ENCODE measurements around the gene ADISSP.
A peak's percentile ranks its signal among the peaks of the same experiment; 100 is the strongest.

Gene ADISSP

DNA sequence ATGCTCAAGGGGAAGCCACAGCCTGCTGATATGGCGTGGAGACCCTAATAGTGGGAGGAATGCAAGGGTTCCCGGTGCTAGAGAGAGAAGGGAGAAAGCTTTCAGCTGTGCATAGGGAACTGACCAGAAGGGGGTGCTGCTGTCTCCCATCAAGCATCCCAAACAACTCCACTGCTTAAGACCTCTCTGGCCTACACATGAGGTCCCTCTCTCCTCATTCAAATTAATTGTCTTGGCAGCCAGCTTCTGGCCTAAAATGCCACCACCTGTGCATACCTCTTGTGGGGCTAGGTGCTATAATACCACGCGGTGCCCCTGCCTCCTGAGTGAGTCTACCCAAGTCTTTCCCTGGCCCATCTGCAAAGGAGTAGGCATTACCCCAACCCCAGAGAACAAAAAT lies 14.5 kb downstream of the ADISSP start:
- H3K9ac ChIP-seq (ENCODE audit: low read length), result no peak overlapping the region
- H3K36me3 ChIP-seq (ENCODE audit: control insufficient read depth, insufficient read depth, low read length), result peaks cover 25% of the 10 kb centered on the region
- H3K27me3 ChIP-seq (ENCODE audit: control insufficient read depth, insufficient read depth, low read length), result peaks cover 48% of the 10 kb centered on the region
- H3K27ac ChIP-seq (ENCODE audit: low read depth, low read length), result no peak overlapping the region
- peaks cover 16% of the 10 kb centered on the region for H3K4me1 ChIP-seq (ENCODE audit: control insufficient read depth, insufficient read depth, low read length)
- H3K9me3 ChIP-seq (ENCODE audit: control insufficient read depth, insufficient read depth, low read depth, low read length), result no peaks in the 10 kb centered on the region
- no peak overlapping the region for H3K4me3 ChIP-seq (ENCODE audit: low read depth, low read length)

DNA sequence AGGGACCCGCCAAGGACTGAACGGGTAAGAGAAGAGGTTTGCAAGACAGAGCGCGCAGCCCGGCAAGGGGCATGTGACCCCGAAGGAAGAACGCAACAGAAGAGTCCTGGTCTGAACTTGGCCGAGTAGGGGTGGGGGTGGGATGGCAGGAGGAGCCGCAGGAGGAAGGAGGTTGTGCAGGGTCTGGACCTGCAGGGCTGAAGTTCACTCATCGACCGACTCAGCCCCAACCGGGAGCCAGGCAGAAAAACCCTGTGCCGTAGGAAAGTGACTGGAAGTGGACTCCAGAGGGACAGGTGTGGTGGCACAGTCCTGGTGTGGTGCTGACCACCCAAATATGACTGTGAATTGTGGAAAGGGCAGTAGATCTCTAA lies 15.2 kb downstream of the ADISSP start:
- H3K27me3 ChIP-seq (ENCODE audit: control insufficient read depth, insufficient read depth, low read length), result peaks cover 55% of the 10 kb centered on the region
- peak overlapping the region; percentile 67 for H3K4me3 ChIP-seq (ENCODE audit: low read depth, low read length)
- H3K36me3 ChIP-seq (ENCODE audit: control insufficient read depth, insufficient read depth, low read length), result peaks cover 19% of the 10 kb centered on the region
- no peak overlapping the region for H3K27ac ChIP-seq (ENCODE audit: low read depth, low read length)
- H3K9ac ChIP-seq (ENCODE audit: low read length), result no peak overlapping the region
- no peaks in the 10 kb centered on the region for H3K9me3 ChIP-seq (ENCODE audit: control insufficient read depth, insufficient read depth, low read depth, low read length)
- H3K4me1 ChIP-seq (ENCODE audit: control insufficient read depth, insufficient read depth, low read length), result peaks cover 16% of the 10 kb centered on the region

DNA sequence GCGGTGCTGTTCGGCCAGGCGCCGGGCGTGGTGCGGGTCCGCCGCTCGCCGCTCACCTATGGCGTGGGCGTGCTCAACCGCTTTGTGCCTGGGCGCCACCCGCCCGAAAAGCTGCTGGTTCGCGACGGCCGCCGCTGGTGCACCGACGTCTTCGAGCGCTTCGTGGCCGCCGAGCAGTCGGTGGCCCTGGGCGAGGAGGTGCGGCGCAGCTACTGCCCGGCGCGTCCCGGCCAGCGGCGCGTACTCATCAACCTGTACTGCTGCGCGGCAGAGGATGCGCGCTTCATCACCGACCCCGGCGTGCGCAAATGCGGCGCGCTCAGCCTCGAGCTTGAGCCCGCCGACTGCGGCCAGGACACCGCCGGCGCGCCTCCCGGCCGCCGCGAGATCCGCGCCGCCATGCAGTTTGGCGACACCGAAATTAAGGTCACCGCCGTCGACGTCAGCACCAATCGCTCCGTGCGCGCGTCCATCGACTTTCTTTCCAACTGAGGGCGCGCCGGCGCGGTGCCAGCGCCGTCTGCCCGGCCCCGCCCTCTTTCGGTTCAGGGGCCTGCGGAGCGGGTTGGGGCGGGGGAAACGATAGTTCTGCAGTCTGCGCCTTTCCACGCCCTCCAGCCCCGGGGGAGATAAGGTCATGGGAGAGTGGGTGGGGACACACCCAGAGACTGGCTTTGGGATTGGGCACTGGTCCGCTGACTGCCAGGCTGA lies 15.7 kb downstream of the ADISSP start:
- Histone ChIP-seq H3K9ac (ENCODE audit: low read length) (peak overlapping the region; percentile 37), H3K27ac (ENCODE audit: low read depth, low read length) (no peak overlapping the region), H3K4me3 (ENCODE audit: low read depth, low read length) (peak overlapping the region; percentile 67), H3K36me3 (ENCODE audit: control insufficient read depth, insufficient read depth, low read length) (peaks cover 19% of the 10 kb centered on the region), H3K9me3 (ENCODE audit: control insufficient read depth, insufficient read depth, low read depth, low read length) (no peaks in the 10 kb centered on the region), H3K27me3 (ENCODE audit: control insufficient read depth, insufficient read depth, low read length) (peaks cover 61% of the 10 kb centered on the region), H3K4me1 (ENCODE audit: control insufficient read depth, insufficient read depth, low read length) (peaks cover 16% of the 10 kb centered on the region)

DNA sequence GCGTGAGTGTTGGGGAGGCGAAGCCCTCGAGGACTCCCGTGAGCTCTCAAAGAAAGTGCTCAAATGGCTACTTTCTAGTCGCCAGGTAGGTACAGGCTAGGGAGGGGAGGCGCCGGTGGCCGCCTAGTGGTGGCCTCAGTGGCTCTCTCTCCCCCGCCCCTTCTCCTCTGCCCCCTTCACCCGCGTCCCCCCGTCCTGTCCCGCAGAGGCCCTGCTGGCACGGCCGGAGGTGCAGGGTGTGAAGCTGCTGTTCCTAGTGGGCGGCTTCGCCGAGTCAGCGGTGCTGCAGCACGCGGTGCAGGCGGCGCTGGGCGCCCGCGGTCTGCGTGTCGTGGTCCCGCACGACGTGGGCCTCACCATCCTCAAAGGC lies 16.3 kb downstream of the ADISSP start:
- H3K4me3 ChIP-seq (ENCODE audit: low read depth, low read length), result peak overlapping the region; percentile 67
- H3K9ac ChIP-seq (ENCODE audit: low read length), result peak overlapping the region; percentile 37
- peaks cover 14% of the 10 kb centered on the region for H3K36me3 ChIP-seq (ENCODE audit: control insufficient read depth, insufficient read depth, low read length)

DNA sequence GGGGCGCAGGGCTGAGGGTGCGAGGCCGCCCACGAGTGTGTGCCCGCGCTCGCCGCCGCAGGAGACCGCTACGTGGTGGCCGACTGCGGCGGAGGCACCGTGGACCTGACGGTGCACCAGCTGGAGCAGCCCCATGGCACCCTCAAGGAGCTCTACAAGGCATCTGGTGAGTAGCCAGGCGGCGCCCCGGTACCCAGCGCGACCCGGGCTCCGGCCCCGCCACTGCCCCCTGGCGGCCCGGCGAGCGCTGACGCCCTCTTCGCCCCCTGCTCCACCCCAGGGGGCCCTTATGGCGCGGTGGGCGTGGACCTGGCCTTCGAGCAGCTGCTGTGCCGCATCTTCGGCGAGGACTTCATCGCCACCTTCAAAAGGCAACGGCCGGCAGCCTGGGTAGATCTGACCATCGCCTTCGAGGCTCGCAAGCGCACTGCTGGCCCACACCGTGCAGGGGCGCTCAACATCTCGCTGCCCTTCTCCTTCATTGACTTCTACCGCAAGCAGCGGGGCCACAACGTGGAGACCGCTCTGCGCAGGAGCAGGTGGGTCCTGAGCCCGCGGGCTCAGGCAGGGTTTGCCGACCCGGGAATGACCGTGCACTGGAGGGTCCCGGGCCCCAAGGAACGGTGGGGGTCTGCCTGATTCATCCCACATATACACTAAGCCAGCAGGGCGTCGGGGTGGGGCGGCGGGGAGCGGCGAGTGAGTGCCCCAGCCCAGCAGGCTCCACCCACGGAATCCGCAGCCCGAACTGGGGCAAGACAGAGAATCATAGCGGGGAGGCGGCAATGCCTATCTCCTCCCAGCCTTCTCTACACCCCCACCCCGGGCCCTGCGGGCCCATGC lies 17.6 kb downstream of the ADISSP start:
- Histone ChIP-seq H3K27ac (ENCODE audit: low read depth, low read length) (no peak overlapping the region), H3K4me1 (ENCODE audit: control insufficient read depth, insufficient read depth, low read length) (peaks cover 22% of the 10 kb centered on the region), H3K36me3 (ENCODE audit: control insufficient read depth, insufficient read depth, low read length) (peaks cover 1% of the 10 kb centered on the region; the same call in 1 of the 2 replicates), H3K4me3 (ENCODE audit: low read depth, low read length) (peak overlapping the region; percentile 68), H3K27me3 (ENCODE audit: control insufficient read depth, insufficient read depth, low read length) (peaks cover 74% of the 10 kb centered on the region), H3K9me3 (ENCODE audit: control insufficient read depth, insufficient read depth, low read depth, low read length) (no peaks in the 10 kb centered on the region), H3K9ac (ENCODE audit: low read length) (no peak overlapping the region)

More for the DNA sequence above, 16.3 kb downstream of the ADISSP start:
- Histone ChIP-seq H3K9me3 (ENCODE audit: control insufficient read depth, insufficient read depth, low read depth, low read length) (no peaks in the 10 kb centered on the region), H3K4me1 (ENCODE audit: control insufficient read depth, insufficient read depth, low read length) (peaks cover 16% of the 10 kb centered on the region), H3K27ac (ENCODE audit: low read depth, low read length) (no peak overlapping the region), H3K27me3 (ENCODE audit: control insufficient read depth, insufficient read depth, low read length) (peaks cover 65% of the 10 kb centered on the region)

DNA sequence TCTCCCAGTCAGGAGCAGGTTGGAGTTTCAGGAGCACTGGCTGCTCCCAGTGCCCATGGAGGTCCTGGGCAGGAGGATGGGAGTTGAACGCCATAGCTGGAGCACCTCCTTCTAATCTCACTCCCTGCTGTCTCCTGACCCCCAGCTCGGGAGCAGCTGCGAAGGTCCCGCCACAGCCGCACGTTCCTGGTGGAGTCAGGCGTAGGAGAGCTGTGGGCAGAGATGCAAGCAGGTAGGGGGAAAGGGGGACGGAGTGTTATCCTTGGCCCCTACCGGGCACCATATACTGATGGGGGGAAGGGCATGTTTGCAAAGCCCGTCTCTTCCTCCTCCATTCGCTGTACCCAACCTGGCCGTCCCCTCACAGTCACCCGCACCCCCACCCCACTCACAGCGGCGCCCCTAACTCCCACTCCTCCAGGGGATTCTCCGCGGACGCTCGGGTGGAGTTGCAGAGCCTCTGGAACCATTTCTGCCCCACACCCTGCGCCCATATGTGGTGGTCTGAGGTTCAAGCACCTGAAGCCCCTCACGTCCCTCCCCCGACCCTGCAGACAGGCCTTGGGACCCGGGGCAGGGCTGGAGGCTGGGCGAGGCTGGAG lies 18.4 kb downstream of the ADISSP start:
- peaks cover 74% of the 10 kb centered on the region for H3K27me3 ChIP-seq (ENCODE audit: control insufficient read depth, insufficient read depth, low read length)
- H3K36me3 ChIP-seq (ENCODE audit: control insufficient read depth, insufficient read depth, low read length), result no peaks in the 10 kb centered on the region
- peak overlapping the region; percentile 68 for H3K4me3 ChIP-seq (ENCODE audit: low read depth, low read length)
- H3K4me1 ChIP-seq (ENCODE audit: control insufficient read depth, insufficient read depth, low read length), result peaks cover 22% of the 10 kb centered on the region
- H3K27ac ChIP-seq (ENCODE audit: low read depth, low read length), result no peak overlapping the region
- H3K9ac ChIP-seq (ENCODE audit: low read length), result no peak overlapping the region
- no peaks in the 10 kb centered on the region for H3K9me3 ChIP-seq (ENCODE audit: control insufficient read depth, insufficient read depth, low read depth, low read length)

DNA sequence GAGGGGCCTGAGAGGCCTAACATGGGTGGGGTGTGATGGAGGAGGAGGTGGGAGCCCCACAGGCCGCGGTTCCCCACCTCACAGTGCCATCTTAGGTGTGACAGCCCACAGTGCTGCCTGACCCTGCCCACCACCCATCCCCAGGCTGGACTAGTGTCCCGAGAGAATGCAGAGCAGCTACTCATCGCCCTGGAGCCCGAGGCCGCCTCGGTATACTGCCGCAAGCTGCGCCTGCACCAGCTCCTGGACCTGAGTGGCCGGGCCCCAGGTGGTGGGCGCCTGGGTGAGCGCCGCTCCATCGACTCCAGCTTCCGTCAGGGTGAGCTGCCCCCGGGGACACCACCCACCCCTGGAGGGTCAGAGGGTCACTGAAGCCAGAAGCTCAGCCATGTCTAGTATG lies 19.5 kb downstream of the ADISSP start:
- Histone ChIP-seq H3K4me3 (ENCODE audit: low read depth, low read length) (no peak overlapping the region), H3K27ac (ENCODE audit: low read depth, low read length) (no peak overlapping the region), H3K9ac (ENCODE audit: low read length) (no peak overlapping the region), H3K9me3 (ENCODE audit: control insufficient read depth, insufficient read depth, low read depth, low read length) (no peaks in the 10 kb centered on the region), H3K27me3 (ENCODE audit: control insufficient read depth, insufficient read depth, low read length) (peaks cover 77% of the 10 kb centered on the region), H3K4me1 (ENCODE audit: control insufficient read depth, insufficient read depth, low read length) (peaks cover 22% of the 10 kb centered on the region), H3K36me3 (ENCODE audit: control insufficient read depth, insufficient read depth, low read length) (no peaks in the 10 kb centered on the region)

DNA sequence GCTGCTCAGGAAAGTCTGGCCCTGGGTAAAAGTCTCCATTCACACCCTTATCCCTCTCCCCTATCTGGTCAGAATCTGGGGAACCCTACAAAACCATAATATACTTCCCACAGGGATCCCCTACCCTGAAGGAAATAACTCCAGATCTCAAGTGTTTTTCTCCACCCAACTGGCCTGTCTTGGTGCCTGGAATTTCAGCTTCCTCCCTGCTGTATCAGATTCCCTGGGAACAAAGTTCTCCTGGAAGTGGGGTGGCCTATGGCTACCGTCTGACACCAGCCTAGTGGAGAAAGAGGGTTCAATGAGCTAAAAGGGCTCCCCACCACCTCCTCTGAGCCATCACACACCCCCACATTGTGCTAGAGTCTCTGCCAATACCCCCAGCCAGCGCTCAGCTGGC lies 20.1 kb downstream of the ADISSP start:
- no peaks in the 10 kb centered on the region for H3K9me3 ChIP-seq (ENCODE audit: control insufficient read depth, insufficient read depth, low read depth, low read length)
- peaks cover 72% of the 10 kb centered on the region for H3K27me3 ChIP-seq (ENCODE audit: control insufficient read depth, insufficient read depth, low read length)
- H3K9ac ChIP-seq (ENCODE audit: low read length), result no peak overlapping the region
- peaks cover 17% of the 10 kb centered on the region for H3K4me1 ChIP-seq (ENCODE audit: control insufficient read depth, insufficient read depth, low read length)
- H3K36me3 ChIP-seq (ENCODE audit: control insufficient read depth, insufficient read depth, low read length), result no peaks in the 10 kb centered on the region
- no peak overlapping the region for H3K27ac ChIP-seq (ENCODE audit: low read depth, low read length)
- no peak overlapping the region for H3K4me3 ChIP-seq (ENCODE audit: low read depth, low read length)

DNA sequence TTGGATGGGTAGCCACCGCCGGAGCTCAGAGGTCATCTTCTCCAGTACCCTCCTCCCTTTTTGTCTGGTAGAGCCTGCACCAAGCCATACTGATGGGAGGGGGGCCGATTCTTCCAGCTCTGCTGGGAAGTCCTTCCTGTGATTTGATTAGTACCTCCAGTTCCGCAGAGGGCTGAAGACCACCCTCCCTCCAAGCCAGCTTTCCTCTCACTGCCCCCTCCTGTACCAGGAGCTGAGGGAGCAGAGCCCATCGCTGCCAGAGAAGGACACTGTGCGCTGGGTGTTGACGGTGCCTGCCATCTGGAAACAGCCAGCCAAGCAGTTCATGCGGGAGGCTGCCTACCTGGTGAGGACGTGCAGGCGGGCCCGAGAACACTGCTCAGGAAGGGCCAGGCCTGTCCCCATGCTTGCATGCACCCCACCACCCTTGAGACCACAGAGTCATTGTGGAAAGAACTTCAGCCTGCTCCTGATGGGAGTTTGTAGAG lies 21.8 kb downstream of the ADISSP start:
- H3K27me3 ChIP-seq (ENCODE audit: control insufficient read depth, insufficient read depth, low read length), result peaks cover 55% of the 10 kb centered on the region
- peaks cover 21% of the 10 kb centered on the region for H3K4me1 ChIP-seq (ENCODE audit: control insufficient read depth, insufficient read depth, low read length)
- H3K27ac ChIP-seq (ENCODE audit: low read depth, low read length), result no peak overlapping the region
- no peaks in the 10 kb centered on the region for H3K36me3 ChIP-seq (ENCODE audit: control insufficient read depth, insufficient read depth, low read length)
- H3K4me3 ChIP-seq (ENCODE audit: low read depth, low read length), result peak overlapping the region; percentile 67
- H3K9ac ChIP-seq (ENCODE audit: low read length), result no peak overlapping the region
- H3K9me3 ChIP-seq (ENCODE audit: control insufficient read depth, insufficient read depth, low read depth, low read length), result no peaks in the 10 kb centered on the region

DNA sequence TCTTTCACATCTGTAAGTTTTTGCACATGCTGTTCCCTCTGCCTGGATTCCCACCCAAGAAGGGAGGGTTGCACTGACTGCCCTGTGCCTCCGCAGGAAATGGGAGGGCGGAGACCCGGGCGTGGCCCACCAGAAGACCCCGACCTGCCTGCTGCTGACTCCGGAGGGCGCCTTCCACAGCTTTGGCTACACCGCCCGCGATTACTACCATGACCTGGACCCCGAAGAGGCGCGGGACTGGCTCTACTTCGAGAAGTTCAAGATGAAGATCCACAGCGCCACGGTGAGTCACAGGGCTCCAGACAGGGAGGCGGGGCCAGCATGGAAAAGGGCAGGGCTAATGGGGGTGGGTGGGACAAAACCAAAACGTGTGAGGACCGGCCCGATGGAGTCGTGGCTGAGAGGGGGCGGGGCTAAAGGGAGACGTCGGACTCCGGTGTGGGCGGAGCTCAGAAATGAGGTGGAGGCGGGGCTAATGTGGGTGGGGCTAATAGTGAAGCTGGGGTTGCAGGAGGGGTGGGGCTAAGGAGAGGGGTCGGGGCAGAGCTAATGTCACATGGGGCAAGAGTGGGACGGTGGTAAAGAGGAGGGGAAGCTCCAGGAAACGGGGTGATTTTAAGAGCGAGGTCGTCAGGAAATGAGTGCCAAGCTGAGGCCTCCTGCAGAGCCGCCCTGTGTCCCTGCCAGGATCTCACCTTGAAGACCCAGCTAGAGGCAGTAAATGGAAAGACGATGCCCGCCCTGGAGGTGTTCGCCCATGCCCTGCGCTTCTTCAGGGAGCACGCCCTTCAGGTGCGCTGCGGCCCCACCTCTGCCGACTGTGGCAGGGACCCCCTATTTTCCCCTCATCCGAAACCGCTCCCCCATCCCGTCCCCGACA lies 22.5 kb downstream of the ADISSP start:
- Histone ChIP-seq H3K9ac (ENCODE audit: low read length) (peak overlapping the region; percentile 58), H3K4me1 (ENCODE audit: control insufficient read depth, insufficient read depth, low read length) (peaks cover 25% of the 10 kb centered on the region), H3K27ac (ENCODE audit: low read depth, low read length) (no peak overlapping the region; the same call in 1 of the 2 replicates), H3K27me3 (ENCODE audit: control insufficient read depth, insufficient read depth, low read length) (peaks cover 48% of the 10 kb centered on the region), H3K36me3 (ENCODE audit: control insufficient read depth, insufficient read depth, low read length) (no peaks in the 10 kb centered on the region), H3K9me3 (ENCODE audit: control insufficient read depth, insufficient read depth, low read depth, low read length) (no peaks in the 10 kb centered on the region), H3K4me3 (ENCODE audit: low read depth, low read length) (peak overlapping the region; percentile 75)

Measured in HUES6 (cell line).